Activated CD8-positive, alpha-beta T cell treated with anti-CD3 and anti-CD28 coated beads, Interleukin-2, amount 10 ng/mL, durations not matched to agents 7 days and 5 days (primary cell): ENCODE results near the gene COA5. TPM values are rescaled to one million over a fixed set of nuclear protein-coding genes. Genes with fewer than 3 reads are reported as not detected.

Source experiments
- ATAC-seq: fragments of 150-1000 bp; cut with Tn5 transposase; one replicate; pipeline ENCODE4 v1.10.0; 2021; ENCODE audit warnings: moderate library complexity
- CTCF ChIA-PET: fragments of 350-600 bp; sonication (Branson Sonifier 250); formaldehyde crosslinking; loops from one replicate; lab custom pipeline; 2021; ENCODE audit warnings: antibody characterized with exemption; lab: Charles Lee
- POLR2A ChIA-PET: fragments of 350-600 bp; sonication (Branson Sonifier 250); formaldehyde crosslinking; loops from one replicate; lab custom pipeline; 2021; ENCODE audit warnings: antibody characterized with exemption; lab: Charles Lee
- DNase-seq: peaks from one replicate; pipeline ENCODE4 v3.0.0-alpha.2; 2020
- H3K27ac Mint-ChIP-seq: one replicate; pipeline ENCODE4 v1.8.0; 2021; ENCODE audit warnings: mild to moderate bottlenecking, mixed read lengths
- H3K27me3 Mint-ChIP-seq: one replicate; pipeline ENCODE4 v1.8.0; 2021; ENCODE audit warnings: low read depth, mixed read lengths
- H3K36me3 Mint-ChIP-seq: one replicate; pipeline ENCODE4 v1.8.0; 2021; ENCODE audit warnings: low read depth, mixed read lengths
- H3K4me1 Mint-ChIP-seq: one replicate; pipeline ENCODE4 v1.8.0; 2021; ENCODE audit warnings: low read depth, mixed read lengths
- H3K4me3 Mint-ChIP-seq: one replicate; pipeline ENCODE4 v1.8.0; 2021; ENCODE audit warnings: mild to moderate bottlenecking, mixed read lengths
- H3K9me3 Mint-ChIP-seq: one replicate; pipeline ENCODE4 v1.8.0; 2022; ENCODE audit warnings: mixed read lengths; ENCODE audit not compliant: insufficient read depth
- total RNA-seq, 2 experiments: library from RNA; stranded (reverse); gene quantifications; one replicate each; pipeline ENCODE4 v1.2.3, GENCODE V29; 2021

COA5 gene
- total RNA-seq, 2 experiments from 2014 or later = 18.8 to 21.8 TPM

DNA sequence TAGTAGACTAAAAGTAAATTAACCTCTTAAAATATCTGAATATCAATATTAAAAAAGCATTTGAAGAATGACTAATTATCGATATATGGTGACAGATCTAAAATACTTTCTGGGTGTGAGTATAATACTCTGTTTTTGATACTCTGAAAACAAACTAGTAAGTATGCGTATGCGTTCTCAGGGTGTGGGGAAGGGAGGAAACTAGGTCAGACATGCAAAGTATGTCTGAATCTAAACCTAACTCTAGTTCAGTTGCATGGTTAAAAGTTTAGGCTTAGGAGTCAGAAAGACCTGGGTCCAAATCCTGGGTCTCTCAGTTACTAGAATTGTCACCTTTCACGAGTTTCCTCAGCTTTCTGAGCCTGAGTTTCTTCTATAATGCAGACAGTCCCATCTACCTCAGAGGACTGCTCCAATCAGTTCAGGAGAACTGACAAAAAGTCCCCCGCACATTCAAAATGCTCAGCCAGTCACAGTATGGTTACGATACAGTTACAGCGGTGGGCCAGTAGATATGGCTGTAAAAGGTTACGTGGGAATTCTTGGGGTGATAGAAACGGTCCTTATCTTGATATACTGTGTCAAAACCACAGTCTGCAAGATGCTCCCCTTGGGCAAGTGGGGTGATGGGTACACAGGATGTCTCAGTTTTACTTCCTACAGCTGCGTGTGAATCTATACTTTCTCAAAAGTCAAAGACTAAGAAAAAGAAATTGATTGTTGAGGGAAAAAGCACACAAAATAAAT is 29.3 kb upstream of the COA5 start:
- ATAC-seq (peak; percentile 71), DNase-seq (peak; percentile 68)
- Mint-ChIP-seq H3K9me3 (no peaks in the 10 kb centered on the region), H3K4me1 (peaks cover 44% of the 10 kb centered on the region), H3K4me3 (peak overlapping the region; percentile 44), H3K27me3 (no peaks in the 10 kb centered on the region), H3K36me3 (peaks cover 60% of the 10 kb centered on the region), H3K27ac (peak overlapping the region; percentile 82)
- ChIA-PET CTCF (interaction anchor here (2.7 kb wide), 1 partner anchor 11 kb away, joined by 19 read pairs; no protein-coding TSS in a partner anchor), POLR2A (interaction anchor here (1.7 to 1.9 kb wide), 2 partner anchors 18 to 21 kb away, joined by 4 to 6 read pairs; no protein-coding TSS in a partner anchor)

- CTCF ChIA-PET = interaction anchor here (0.6 to 2.9 kb wide), 16 partner anchors 9 to 432 kb away, joined by 3 to 19 read pairs (median 4); no protein-coding TSS in a partner anchor
- H3K27me3 Mint-ChIP-seq = no peaks in the 10 kb centered on the region
- peaks cover 63% of the 10 kb centered on the region for H3K36me3 Mint-ChIP-seq
Observed at GRCh38 chr2:98634406-98635092, 26.2 kb upstream of the COA5 start.

GRCh38 chr2:98632351-98632750 is 24.0 kb upstream of the COA5 start:
- ATAC-seq = no peak
- ChIA-PET POLR2A (no interaction called here), CTCF (interaction anchor here (1.0 to 2.7 kb wide), 3 partner anchors 24 to 199 kb away, joined by 3 to 9 read pairs (median 3); no protein-coding TSS in a partner anchor)
- Mint-ChIP-seq H3K27me3 (no peaks in the 10 kb centered on the region), H3K9me3 (no peaks in the 10 kb centered on the region), H3K4me3 (no peak overlapping the region), H3K36me3 (peaks cover 65% of the 10 kb centered on the region), H3K4me1 (peaks cover 31% of the 10 kb centered on the region), H3K27ac (peak overlapping the region; percentile 0)
- DNase-seq = no peak

More at GRCh38 chr2:98634406-98635092, 26.2 kb upstream of the COA5 start:
- Mint-ChIP-seq H3K4me3 (peak overlapping the region; percentile 50), H3K9me3 (no peaks in the 10 kb centered on the region), H3K27ac (peak overlapping the region; percentile 94), H3K4me1 (peaks cover 44% of the 10 kb centered on the region)
- POLR2A ChIA-PET = interaction anchor here (0.6 to 1.4 kb wide), 4 partner anchors 24 to 219 kb away, joined by 3 to 7 read pairs (median 4); partner anchors contain the start of genes COA5 and UNC50
- DNase-seq (peak; percentile 79), ATAC-seq (peak; percentile 73)

DNA sequence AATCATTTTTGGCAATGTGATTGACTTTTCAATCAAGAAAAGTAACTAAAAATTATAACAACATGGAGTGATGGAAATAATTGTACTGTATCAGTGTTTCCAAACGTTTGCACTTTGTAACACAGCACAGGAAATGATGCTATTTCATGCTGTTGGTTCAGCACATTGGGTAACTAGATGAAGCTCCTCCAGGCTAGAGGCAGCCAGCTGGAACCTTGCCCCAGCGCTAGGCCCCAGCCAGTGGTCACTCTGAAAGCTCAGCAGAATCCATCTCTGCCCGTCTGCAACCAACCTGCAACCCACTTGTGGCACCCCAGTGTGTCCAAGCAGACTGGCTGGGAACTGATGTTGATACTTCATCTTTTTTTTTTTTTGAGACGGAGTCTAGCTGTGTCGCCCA is 15.3 kb upstream of the COA5 start:
- H3K27me3 Mint-ChIP-seq = no peaks in the 10 kb centered on the region
- peak; percentile 30 for ATAC-seq
- peaks cover 23% of the 10 kb centered on the region for H3K4me1 Mint-ChIP-seq
- ChIA-PET POLR2A (interaction anchor here (0.9 kb wide), 1 partner anchor 9 kb away, joined by 3 read pairs; no protein-coding TSS in a partner anchor), CTCF (interaction anchor here (1.3 kb wide), 1 partner anchor 26 kb away, joined by 5 read pairs; no protein-coding TSS in a partner anchor)
- DNase-seq = no peak
- H3K4me3 Mint-ChIP-seq = no peak overlapping the region
- H3K36me3 Mint-ChIP-seq = peaks cover 57% of the 10 kb centered on the region
- H3K27ac Mint-ChIP-seq = no peak overlapping the region
- no peaks in the 10 kb centered on the region for H3K9me3 Mint-ChIP-seq

DNA sequence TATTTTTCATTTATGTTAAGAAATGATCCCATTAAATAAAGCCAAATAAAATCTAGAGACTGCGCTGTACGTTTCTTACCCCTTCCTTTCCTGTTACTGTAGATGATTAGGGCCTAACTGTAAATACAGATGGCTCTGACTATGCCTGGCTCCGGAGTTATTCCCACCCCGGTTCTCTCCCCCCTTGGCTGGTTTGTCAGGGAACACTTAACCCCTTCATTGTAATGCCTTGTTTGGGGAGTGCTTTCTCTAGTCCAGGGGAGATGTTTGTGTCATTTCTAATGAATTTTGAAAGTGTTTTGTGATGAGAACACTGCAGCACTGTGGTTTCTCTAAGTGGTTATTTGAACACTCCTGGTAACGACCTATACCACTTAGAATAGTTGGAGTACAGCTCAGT is 8.8 kb upstream of the COA5 start:
- POLR2A ChIA-PET = interaction anchor here (1.3 to 1.7 kb wide), 2 partner anchors 8 to 20 kb away, joined by 3 to 6 read pairs; no protein-coding TSS in a partner anchor
- Mint-ChIP-seq H3K27ac (peak overlapping the region; percentile 6), H3K4me3 (no peak overlapping the region), H3K4me1 (peaks cover 22% of the 10 kb centered on the region), H3K36me3 (peaks cover 67% of the 10 kb centered on the region), H3K27me3 (no peaks in the 10 kb centered on the region), H3K9me3 (no peaks in the 10 kb centered on the region)
- DNase-seq (no peak), ATAC-seq (no peak)
- CTCF ChIA-PET = interaction anchor here (1.5 kb wide), 1 partner anchor 17 kb away, joined by 4 read pairs; no protein-coding TSS in a partner anchor

DNA sequence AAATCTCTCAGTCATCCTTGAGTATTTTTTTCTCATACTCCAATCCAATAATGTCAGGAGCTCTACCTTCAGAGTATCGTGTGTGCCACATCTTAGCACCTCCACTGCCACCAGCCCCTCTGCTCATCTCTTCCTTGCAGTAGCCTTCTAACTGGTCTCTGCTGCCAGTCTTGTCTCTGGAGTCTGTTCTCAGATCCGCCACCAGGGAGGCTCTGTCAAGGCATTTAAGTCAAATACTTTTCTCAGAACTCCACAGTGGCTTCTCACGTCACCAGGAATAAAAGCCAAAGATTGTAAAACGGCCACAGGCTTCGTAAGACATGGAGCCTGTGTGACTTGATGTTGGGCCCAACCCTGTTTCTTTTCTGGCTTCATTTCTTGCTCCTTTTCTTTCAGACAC is 7.2 kb upstream of the COA5 start:
- POLR2A ChIA-PET = no interaction called here
- no peak for DNase-seq
- no peaks in the 10 kb centered on the region for H3K27me3 Mint-ChIP-seq
- H3K4me1 Mint-ChIP-seq = peaks cover 33% of the 10 kb centered on the region
- ATAC-seq = no peak
- CTCF ChIA-PET = no interaction called here
- no peaks in the 10 kb centered on the region for H3K9me3 Mint-ChIP-seq
- H3K4me3 Mint-ChIP-seq = no peak overlapping the region
- H3K27ac Mint-ChIP-seq = peak overlapping the region; percentile 51
- H3K36me3 Mint-ChIP-seq = peaks cover 70% of the 10 kb centered on the region

DNA sequence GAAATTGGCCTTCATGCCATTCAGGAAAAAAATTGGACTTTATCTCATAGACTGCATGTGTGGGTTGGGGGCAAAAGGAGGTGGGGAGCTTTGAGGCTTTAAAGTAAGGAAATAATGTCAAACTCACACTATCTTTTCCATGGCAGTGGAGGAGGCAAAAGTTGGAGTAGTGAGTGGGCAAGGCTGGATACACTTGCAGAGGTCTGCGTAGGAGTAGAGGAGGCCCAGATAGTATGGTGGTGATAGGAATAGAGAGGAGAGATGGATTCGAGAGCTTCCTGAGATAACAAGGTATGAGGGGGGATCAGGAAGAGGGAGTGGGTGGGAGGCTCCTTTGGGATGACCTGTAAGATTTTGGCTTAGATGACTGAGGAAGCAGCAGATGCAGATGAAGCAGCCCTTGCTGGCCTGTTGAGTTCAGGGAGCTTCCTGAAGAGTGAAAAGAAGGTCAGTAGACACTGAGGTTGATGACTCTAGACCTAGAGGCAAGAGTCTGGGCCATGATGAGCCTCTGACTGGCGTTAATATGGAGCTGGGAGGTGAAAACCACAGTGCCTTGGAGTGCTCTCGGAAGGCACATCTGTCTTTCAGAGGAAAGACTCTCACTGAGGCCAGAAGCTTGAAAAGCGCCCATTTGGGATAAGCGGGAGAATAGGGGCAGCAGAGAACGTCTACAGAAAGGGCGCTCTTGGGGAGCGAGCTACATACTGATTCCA is 5.9 kb upstream of the COA5 start:
- DNase-seq = no peak
- ChIA-PET CTCF (interaction anchor here (0.7 kb wide), 1 partner anchor 222 kb away, joined by 3 read pairs; no protein-coding TSS in a partner anchor), POLR2A (interaction anchor here (1.1 kb wide), 1 partner anchor 9 kb away, joined by 3 read pairs; no protein-coding TSS in a partner anchor)
- Mint-ChIP-seq H3K27me3 (no peaks in the 10 kb centered on the region), H3K9me3 (no peaks in the 10 kb centered on the region), H3K4me3 (no peak overlapping the region), H3K4me1 (peaks cover 43% of the 10 kb centered on the region), H3K27ac (peak overlapping the region; percentile 9), H3K36me3 (peaks cover 61% of the 10 kb centered on the region)
- ATAC-seq = peak; percentile 14

GRCh38 chr2:98608962-98609604 is 771 bp upstream of the COA5 start:
- no peak for DNase-seq
- Mint-ChIP-seq H3K36me3 (peaks cover 31% of the 10 kb centered on the region), H3K4me3 (peak overlapping the region; percentile 91), H3K9me3 (no peaks in the 10 kb centered on the region), H3K27ac (peak overlapping the region; percentile 95), H3K4me1 (peaks cover 61% of the 10 kb centered on the region), H3K27me3 (no peaks in the 10 kb centered on the region)
- ChIA-PET POLR2A (interaction anchor here (0.5 to 1.4 kb wide), 10 partner anchors 9 to 571 kb away, joined by 3 to 7 read pairs (median 3); no protein-coding TSS in a partner anchor), CTCF (interaction anchor here (0.6 to 1.2 kb wide), 7 partner anchors 25 to 295 kb away, joined by 3 to 6 read pairs (median 3); no protein-coding TSS in a partner anchor)
- peak; percentile 8 for ATAC-seq

DNA sequence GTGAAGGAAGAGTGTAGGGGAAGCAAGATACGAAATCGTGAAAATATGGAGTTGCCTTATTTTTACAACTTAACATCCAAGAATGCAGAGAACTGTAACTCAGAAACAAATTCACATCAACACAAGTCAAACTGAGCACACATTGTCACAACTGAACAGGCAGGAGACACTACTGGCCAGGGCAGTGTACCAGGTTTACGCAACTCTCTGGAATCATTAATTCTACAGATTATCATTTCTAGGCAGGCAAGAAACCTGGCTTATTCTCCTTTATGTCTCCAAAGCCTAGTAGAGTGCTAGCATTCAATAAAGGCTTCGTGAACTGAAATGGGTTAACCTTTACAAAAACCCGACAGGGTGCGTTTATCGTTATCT is 584 bp downstream of the COA5 start:
- peak overlapping the region; percentile 91 for H3K4me3 Mint-ChIP-seq
- POLR2A ChIA-PET = interaction anchor here (0.7 kb wide), 1 partner anchor 50 kb away, joined by 3 read pairs; no protein-coding TSS in a partner anchor
- H3K27me3 Mint-ChIP-seq = no peaks in the 10 kb centered on the region
- H3K4me1 Mint-ChIP-seq = peaks cover 58% of the 10 kb centered on the region
- no peaks in the 10 kb centered on the region for H3K9me3 Mint-ChIP-seq
- no peak for DNase-seq
- CTCF ChIA-PET = interaction anchor here (1.6 to 2.4 kb wide), 2 partner anchors 42 to 228 kb away, joined by 7 read pairs; no protein-coding TSS in a partner anchor
- peaks cover 25% of the 10 kb centered on the region for H3K36me3 Mint-ChIP-seq
- ATAC-seq = peak; percentile 2
- H3K27ac Mint-ChIP-seq = peak overlapping the region; percentile 95

- CTCF ChIA-PET = interaction anchor here (1.2 to 2.4 kb wide), 4 partner anchors 27 to 229 kb away, joined by 3 to 7 read pairs (median 6); no protein-coding TSS in a partner anchor
- peak overlapping the region; percentile 91 for H3K4me3 Mint-ChIP-seq
- POLR2A ChIA-PET = no interaction called here
- peaks cover 23% of the 10 kb centered on the region for H3K36me3 Mint-ChIP-seq
- no peak for ATAC-seq
- H3K4me1 Mint-ChIP-seq = peaks cover 57% of the 10 kb centered on the region
- H3K27me3 Mint-ChIP-seq = no peaks in the 10 kb centered on the region
- no peak for DNase-seq
- H3K27ac Mint-ChIP-seq = peak overlapping the region; percentile 95
- H3K9me3 Mint-ChIP-seq = no peaks in the 10 kb centered on the region
Observed at GRCh38 chr2:98607104-98607503, 1.2 kb downstream of the COA5 start.
